ENCODE results near the gene LRRFIP2.

DNA sequence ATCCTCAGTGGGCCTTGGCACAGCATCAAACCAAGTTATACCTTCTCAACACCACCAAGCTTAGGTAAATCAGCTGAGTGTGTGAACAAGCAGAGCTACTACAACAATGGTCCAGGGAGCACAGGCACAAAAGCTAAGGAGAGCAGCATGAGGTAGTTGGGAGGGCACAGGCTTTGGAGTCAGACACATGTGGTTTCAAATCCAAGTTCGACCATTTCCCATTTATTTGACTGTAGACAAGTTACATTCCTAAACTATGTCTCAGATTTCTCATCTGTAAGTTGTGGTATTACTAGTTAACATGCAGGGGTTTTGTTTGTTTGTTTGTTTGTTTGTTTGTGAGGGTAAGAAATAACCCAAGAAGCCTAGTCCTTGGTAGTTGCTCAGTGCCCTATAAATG lies 134.2 kb downstream of the LRRFIP2 start:
- TF ChIP-seq, protein P1, sequence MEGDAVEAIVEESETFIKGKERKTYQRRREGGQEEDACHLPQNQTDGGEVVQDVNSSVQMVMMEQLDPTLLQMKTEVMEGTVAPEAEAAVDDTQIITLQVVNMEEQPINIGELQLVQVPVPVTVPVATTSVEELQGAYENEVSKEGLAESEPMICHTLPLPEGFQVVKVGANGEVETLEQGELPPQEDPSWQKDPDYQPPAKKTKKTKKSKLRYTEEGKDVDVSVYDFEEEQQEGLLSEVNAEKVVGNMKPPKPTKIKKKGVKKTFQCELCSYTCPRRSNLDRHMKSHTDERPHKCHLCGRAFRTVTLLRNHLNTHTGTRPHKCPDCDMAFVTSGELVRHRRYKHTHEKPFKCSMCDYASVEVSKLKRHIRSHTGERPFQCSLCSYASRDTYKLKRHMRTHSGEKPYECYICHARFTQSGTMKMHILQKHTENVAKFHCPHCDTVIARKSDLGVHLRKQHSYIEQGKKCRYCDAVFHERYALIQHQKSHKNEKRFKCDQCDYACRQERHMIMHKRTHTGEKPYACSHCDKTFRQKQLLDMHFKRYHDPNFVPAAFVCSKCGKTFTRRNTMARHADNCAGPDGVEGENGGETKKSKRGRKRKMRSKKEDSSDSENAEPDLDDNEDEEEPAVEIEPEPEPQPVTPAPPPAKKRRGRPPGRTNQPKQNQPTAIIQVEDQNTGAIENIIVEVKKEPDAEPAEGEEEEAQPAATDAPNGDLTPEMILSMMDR (IDR thresholded peaks at IDR 0.05): no peak
- no peak for TF ChIP-seq POLR2A (IDR thresholded peaks at IDR 0.05)
